ENCODE data around the gene CERK. TPM values are rescaled to one million over a fixed set of nuclear protein-coding genes. Genes with fewer than 3 reads are reported as not detected.
A peak's percentile ranks its signal among the peaks of the same experiment; 100 is the strongest.

CERK gene
- total and polyA plus RNA-seq, 9 of the 15 experiments (the other 6 are each of a cell fraction or from before 2014, with no cell fraction given): 1.1 to 14.9 (median 8.7) TPM

- CTCF ChIA-PET (ENCODE audit: low intra/inter-chr PET ratio): no interaction called here
- H3K9me1 ChIP-seq (ENCODE audit: control insufficient read depth, insufficient read depth, low read length): peaks cover 3% of the 10 kb centered on the region
- no peak overlapping the region for H3K4me2 ChIP-seq (ENCODE audit: insufficient read depth, low read length)
- ATAC-seq: no peak
- no peak overlapping the region for H3K4me3 ChIP-seq
- H3K9ac ChIP-seq (ENCODE audit: insufficient read depth in 1 of 2, low read depth in 2 of 2, low read length in 2 of 2): no peak overlapping the region
- no peak overlapping the region for H2AFZ ChIP-seq (ENCODE audit: low read depth, low read length)
- peaks cover 4% of the 10 kb centered on the region for H4K20me1 ChIP-seq (replicated peaks; ENCODE audit: control insufficient read depth, insufficient read depth, low read length)
- FAIRE-seq: no peak
- H3K4me1 ChIP-seq (replicated peaks in 1 of 2; ENCODE audit: control insufficient read depth in 2 of 2, insufficient read depth in 2 of 2, low read length in 2 of 2): peaks cover 15 to 31% of the 10 kb centered on the region in 2 experiments
- POLR2A ChIA-PET: interaction anchor here (2.0 kb wide), 1 partner anchor 8 kb away, joined by 6 read pairs; no protein-coding TSS in a partner anchor
- intact Hi-C loops (cut with micrococcal nuclease): no loop called here
- H3K27ac ChIP-seq (ENCODE audit: extremely low read depth, low read depth, low read length): no peak overlapping the region
- in situ Hi-C loops (cut with MboI): no loop called here
- no peaks in the 10 kb centered on the region for H3K27me3 ChIP-seq (ENCODE audit: control insufficient read depth in 2 of 2, insufficient read depth in 2 of 2, low read length in 2 of 2)
- H3K79me2 ChIP-seq (ENCODE audit: control insufficient read depth, insufficient read depth, low read length): peaks cover 35% of the 10 kb centered on the region
- TF ChIP-seq ZNF316 (IDR thresholded peaks at IDR 0.05): peak; percentile 32; the same call in 1 of the 2 replicates
- TF ChIP-seq MTA2 (IDR thresholded peaks at IDR 0.05; ENCODE audit: low read depth): no peak
- 0 out of 2 replicates have a peak, but pooled peaks have one; percentile 7 for TF ChIP-seq MAFK (IDR thresholded peaks at IDR 0.05; ENCODE audit: low read length)
- no peak for TF ChIP-seq FOS (IDR thresholded peaks at IDR 0.05; ENCODE audit: extremely low read depth, insufficient read length)
- no peak for TF ChIP-seq HDAC2 (IDR thresholded peaks at IDR 0.05)
- no peak for TF ChIP-seq MIER1 (IDR thresholded peaks at IDR 0.05; ENCODE audit: low read depth)
- no peak for TF ChIP-seq SUPT5H (IDR thresholded peaks at IDR 0.05)
- H3K36me3 ChIP-seq (ENCODE audit: control insufficient read depth, insufficient read depth, low read length): 0 out of 3 replicates have a peak, but pooled peaks cover 2% of the 10 kb centered on the region
- no peak for DNase-seq (ENCODE audit: extremely low read depth in 1 of 4, low spot score in 3 of 4)
- 96% methylated on average over 4 of the region's 4 CpGs for WGBS (ENCODE audit: insufficient coverage, low coverage, missing lambda C conversion rate)
- H3K9me3 ChIP-seq (replicated peaks; ENCODE audit: control insufficient read depth, insufficient read depth, low read depth, low read length): no peaks in the 10 kb centered on the region
- BruUV-seq (replicated peaks): no TSS peak
Observed at GRCh38 chr22:46779023-46779422, 41.0 kb upstream of the CERK start.

GRCh38 chr22:46777609-46777970 lies 39.5 kb upstream of the CERK start:
- WGBS (ENCODE audit: insufficient coverage, low coverage, missing lambda C conversion rate): 77% methylated on average over 7 of the region's 11 CpGs
- Histone ChIP-seq H3K9ac (ENCODE audit: insufficient read depth in 1 of 2, low read depth in 2 of 2, low read length in 2 of 2) (peak overlapping the region in 1 of 2 experiments; percentile 58; a peak in 1 of 4 replicates), H3K4me3 (no peak overlapping the region), H3K79me2 (ENCODE audit: control insufficient read depth, insufficient read depth, low read length) (peaks cover 39% of the 10 kb centered on the region), H3K9me3 (replicated peaks; ENCODE audit: control insufficient read depth, insufficient read depth, low read depth, low read length) (no peaks in the 10 kb centered on the region), H3K9me1 (ENCODE audit: control insufficient read depth, insufficient read depth, low read length) (peaks cover 3% of the 10 kb centered on the region), H4K20me1 (replicated peaks; ENCODE audit: control insufficient read depth, insufficient read depth, low read length) (peaks cover 7% of the 10 kb centered on the region), H3K4me1 (replicated peaks in 1 of 2; ENCODE audit: control insufficient read depth in 2 of 2, insufficient read depth in 2 of 2, low read length in 2 of 2) (peaks cover 24 to 43% of the 10 kb centered on the region in 2 experiments), H3K4me2 (ENCODE audit: insufficient read depth, low read length) (no peak overlapping the region), H3K27me3 (ENCODE audit: control insufficient read depth in 2 of 2, insufficient read depth in 2 of 2, low read length in 2 of 2) (no peaks in the 10 kb centered on the region), H2AFZ (ENCODE audit: low read depth, low read length) (no peak overlapping the region), H3K36me3 (ENCODE audit: control insufficient read depth, insufficient read depth, low read length) (0 out of 3 replicates have a peak, but pooled peaks cover 2% of the 10 kb centered on the region), H3K27ac (ENCODE audit: extremely low read depth, low read depth, low read length) (no peak overlapping the region)
- CTCF ChIA-PET (ENCODE audit: low intra/inter-chr PET ratio): no interaction called here
- no peak for ATAC-seq
- in situ Hi-C loops (cut with MboI) (no loop called here), intact Hi-C loops (cut with micrococcal nuclease) (no loop called here)
- no peak for DNase-seq (ENCODE audit: extremely low read depth in 1 of 4, low spot score in 3 of 4)
- POLR2A ChIA-PET: interaction anchor here (1.3 kb wide), 1 partner anchor 15 kb away, joined by 7 read pairs; the partner anchor contains the start of gene TBC1D22A
- no peak for FAIRE-seq
- BruUV-seq (replicated peaks): no TSS peak
- TF ChIP-seq NFIC (IDR thresholded peaks at IDR 0.05): peak; percentile 54; the same call in 1 of the 2 replicates
- TF ChIP-seq ZC3H11A (IDR thresholded peaks at IDR 0.05; ENCODE audit: low read depth, low read length): no peak
- no peak for TF ChIP-seq CCAR2 (IDR thresholded peaks at IDR 0.05; ENCODE audit: low read depth, low read length)
- TF ChIP-seq ZNF75A (CRISPR knock-in tag; IDR thresholded peaks at IDR 0.05): no peak
